OCI-LY7 (cell line): ENCODE data around the gene MIA.

ENCODE experiments used
- CTCF ChIP-seq: fragments of 200-600 bp; sonication (generic); conservative IDR thresholded peaks from 2 replicates; pipeline ENCODE4 v1.5.1; 2014; ENCODE audit warnings: mild to moderate bottlenecking, antibody characterized with exemption, low read length, moderate library complexity, mixed read lengths
- EZH2phosphoT487 ChIP-seq: fragments of 200-600 bp; sonication (generic); IDR thresholded peaks from 2 replicates; pipeline ENCODE4 v1.6.1; 2018; ENCODE audit warnings: low read depth, borderline replicate concordance, mild to moderate bottlenecking, mixed run types, antibody characterized with exemption, low read length, moderate library complexity, mixed read lengths

GRCh38 chr19:40804783-40805242, 29.5 kb downstream of the MIA start:
- TF ChIP-seq CTCF (peak; percentile 70), EZH2phosphoT487 (no peak)
